ENCODE measurements around the gene MLC1. TPM values are rescaled to one million over a fixed set of nuclear protein-coding genes. Genes with fewer than 3 reads are reported as not detected.

The MLC1 gene
- total and polyA plus RNA-seq, 10 of the 15 experiments (the other 5 are each of a cell fraction or from before 2014, with no cell fraction given): 0.03 to 0.15 (median 0.07) TPM; not detected in 7

DNA sequence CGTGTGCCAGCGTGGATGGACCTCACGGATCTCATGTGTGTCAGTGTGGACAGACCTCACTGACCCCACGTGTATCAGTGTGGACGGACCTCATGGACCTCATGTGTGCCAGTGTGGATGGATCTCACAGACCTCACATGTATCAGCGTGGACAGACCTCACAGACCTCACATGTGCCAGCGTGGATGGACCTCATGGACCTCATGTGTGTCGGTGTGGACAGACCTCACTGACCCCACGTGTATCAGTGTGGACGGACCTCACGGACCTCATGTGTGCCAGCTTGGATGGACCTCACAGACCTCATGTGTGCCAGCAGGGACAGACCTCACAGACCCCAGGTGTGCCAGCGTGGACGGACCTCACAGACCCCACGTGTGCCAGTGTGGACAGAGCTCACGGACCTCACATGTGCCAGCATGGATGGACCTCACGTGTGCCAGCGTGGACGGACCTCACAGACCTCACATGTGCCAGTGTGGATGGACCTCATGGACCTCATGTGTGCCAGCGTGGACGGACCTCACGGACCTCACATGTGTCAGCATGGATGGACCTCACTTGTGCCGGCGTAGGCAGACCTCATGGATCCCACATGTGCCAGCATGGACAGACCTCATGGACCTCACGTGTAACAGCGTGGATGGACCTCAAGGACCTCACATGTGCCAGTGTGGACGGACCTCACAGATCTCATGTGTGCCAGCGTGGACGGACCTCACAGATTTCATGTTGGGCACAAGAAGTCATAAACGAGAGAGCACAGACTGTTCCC lies 45.4 kb downstream of the MLC1 start:
- in situ Hi-C loops (cut with MboI) (loop anchor here (25.0 kb wide), 1 partner anchor 703 kb away; no protein-coding TSS in a partner anchor), intact Hi-C loops (cut with micrococcal nuclease; ENCODE audit: unreplicated experiment) (no loop called here)
- 36% methylated on average over 26 of the region's 29 CpGs for WGBS (ENCODE audit: insufficient coverage, insufficient replicate concordance, low lambda C conversion rate, missing lambda C conversion rate)
- Histone ChIP-seq H4K20me1 (ENCODE audit: control insufficient read depth, insufficient read depth) (no peaks in the 10 kb centered on the region), H3K27me3 (replicated peaks in 1 of 2; ENCODE audit: control insufficient read depth in 2 of 2, insufficient read depth in 2 of 2, low read length in 1 of 2) (peaks cover 0 to 4% of the 10 kb centered on the region in 2 experiments; a peak in 1 of 4 replicates), H3K4me1 (ENCODE audit: control insufficient read depth, insufficient read depth, low read length) (no peaks in the 10 kb centered on the region), H2AFZ (ENCODE audit: control insufficient read depth, low read depth, low read length) (no peak overlapping the region), H3K27ac (ENCODE audit: control insufficient read depth, insufficient read depth) (no peak overlapping the region), H3K79me2 (ENCODE audit: control insufficient read depth, insufficient read depth, low read length) (no peaks in the 10 kb centered on the region), H3K9me3 (replicated peaks; ENCODE audit: control insufficient read depth, insufficient read depth, low read length) (no peaks in the 10 kb centered on the region; the same call in 2 of the 3 replicates), H3K4me2 (ENCODE audit: control insufficient read depth, insufficient read depth) (no peak overlapping the region), H3K9ac (ENCODE audit: control insufficient read depth, insufficient read depth, low read length) (no peak overlapping the region), H3K36me3 (ENCODE audit: control insufficient read depth in 2 of 2, insufficient read depth in 2 of 2, low read length in 1 of 2) (no peaks in the 10 kb centered on the region), H3K4me3 (no peak overlapping the region)
- DNase-seq (ENCODE audit: low read depth, low spot score) (no peak), ATAC-seq (no peak), FAIRE-seq (no peak)
- TF ChIP-seq HDGF (IDR thresholded peaks at IDR 0.05) (no peak), CBFB (IDR thresholded peaks at IDR 0.05; ENCODE audit: low read depth) (no peak), YBX1 (IDR thresholded peaks at IDR 0.05) (no peak), SREBF2 (IDR thresholded peaks at IDR 0.05; ENCODE audit: low read length) (no peak), RFX5 (IDR thresholded peaks at IDR 0.05; ENCODE audit: low read depth, low read length) (no peak), BCL11A (IDR thresholded peaks at IDR 0.05; ENCODE audit: low read depth, low read length) (no peak), HDAC6 (IDR thresholded peaks at IDR 0.05; ENCODE audit: unreplicated experiment) (no peak), SMARCA5 (IDR thresholded peaks at IDR 0.05) (no peak), RCOR1 (conservative IDR thresholded peaks at IDR 0.05; ENCODE audit: low read depth, low read length) (no peak), ASH2L (IDR thresholded peaks at IDR 0.05; ENCODE audit: borderline replicate concordance, low read depth) (no peak), ZNF24 (IDR thresholded peaks at IDR 0.05) (no peak), HDAC2 (IDR thresholded peaks at IDR 0.05) (no peak), SREBF1 (IDR thresholded peaks at IDR 0.05; ENCODE audit: low read length) (no peak), CREM (IDR thresholded peaks at IDR 0.05; ENCODE audit: low read depth) (no peak)
- TF ChIP-seq, protein P1, sequence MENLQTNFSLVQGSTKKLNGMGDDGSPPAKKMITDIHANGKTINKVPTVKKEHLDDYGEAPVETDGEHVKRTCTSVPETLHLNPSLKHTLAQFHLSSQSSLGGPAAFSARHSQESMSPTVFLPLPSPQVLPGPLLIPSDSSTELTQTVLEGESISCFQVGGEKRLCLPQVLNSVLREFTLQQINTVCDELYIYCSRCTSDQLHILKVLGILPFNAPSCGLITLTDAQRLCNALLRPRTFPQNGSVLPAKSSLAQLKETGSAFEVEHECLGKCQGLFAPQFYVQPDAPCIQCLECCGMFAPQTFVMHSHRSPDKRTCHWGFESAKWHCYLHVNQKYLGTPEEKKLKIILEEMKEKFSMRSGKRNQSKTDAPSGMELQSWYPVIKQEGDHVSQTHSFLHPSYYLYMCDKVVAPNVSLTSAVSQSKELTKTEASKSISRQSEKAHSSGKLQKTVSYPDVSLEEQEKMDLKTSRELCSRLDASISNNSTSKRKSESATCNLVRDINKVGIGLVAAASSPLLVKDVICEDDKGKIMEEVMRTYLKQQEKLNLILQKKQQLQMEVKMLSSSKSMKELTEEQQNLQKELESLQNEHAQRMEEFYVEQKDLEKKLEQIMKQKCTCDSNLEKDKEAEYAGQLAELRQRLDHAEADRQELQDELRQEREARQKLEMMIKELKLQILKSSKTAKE (IDR thresholded peaks at IDR 0.05; ENCODE audit: low read depth, poor library complexity, severe bottlenecking): no peak
- TF ChIP-seq, protein P2, sequence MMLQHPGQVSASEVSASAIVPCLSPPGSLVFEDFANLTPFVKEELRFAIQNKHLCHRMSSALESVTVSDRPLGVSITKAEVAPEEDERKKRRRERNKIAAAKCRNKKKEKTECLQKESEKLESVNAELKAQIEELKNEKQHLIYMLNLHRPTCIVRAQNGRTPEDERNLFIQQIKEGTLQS (IDR thresholded peaks at IDR 0.05; ENCODE audit: borderline replicate concordance, extremely low read depth, low read depth, low read length): no peak
- TF ChIP-seq, protein P3, sequence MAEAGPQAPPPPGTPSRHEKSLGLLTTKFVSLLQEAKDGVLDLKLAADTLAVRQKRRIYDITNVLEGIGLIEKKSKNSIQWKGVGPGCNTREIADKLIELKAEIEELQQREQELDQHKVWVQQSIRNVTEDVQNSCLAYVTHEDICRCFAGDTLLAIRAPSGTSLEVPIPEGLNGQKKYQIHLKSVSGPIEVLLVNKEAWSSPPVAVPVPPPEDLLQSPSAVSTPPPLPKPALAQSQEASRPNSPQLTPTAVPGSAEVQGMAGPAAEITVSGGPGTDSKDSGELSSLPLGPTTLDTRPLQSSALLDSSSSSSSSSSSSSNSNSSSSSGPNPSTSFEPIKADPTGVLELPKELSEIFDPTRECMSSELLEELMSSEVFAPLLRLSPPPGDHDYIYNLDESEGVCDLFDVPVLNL (IDR thresholded peaks at IDR 0.05; ENCODE audit: low read depth, low read length): no peak
- TF ChIP-seq, protein P4, sequence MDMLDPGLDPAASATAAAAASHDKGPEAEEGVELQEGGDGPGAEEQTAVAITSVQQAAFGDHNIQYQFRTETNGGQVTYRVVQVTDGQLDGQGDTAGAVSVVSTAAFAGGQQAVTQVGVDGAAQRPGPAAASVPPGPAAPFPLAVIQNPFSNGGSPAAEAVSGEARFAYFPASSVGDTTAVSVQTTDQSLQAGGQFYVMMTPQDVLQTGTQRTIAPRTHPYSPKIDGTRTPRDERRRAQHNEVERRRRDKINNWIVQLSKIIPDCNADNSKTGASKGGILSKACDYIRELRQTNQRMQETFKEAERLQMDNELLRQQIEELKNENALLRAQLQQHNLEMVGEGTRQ (IDR thresholded peaks at IDR 0.05; ENCODE audit: borderline replicate concordance, low read depth, low read length): no peak
- ChIA-PET CTCF (no interaction called here), RAD21 (ENCODE audit: unreplicated experiment) (no interaction called here), POLR2A (no interaction called here), SMC1A (ENCODE audit: uncharacterized antibody, unreplicated experiment) (no interaction called here)
- no TSS peak for BruUV-seq (replicated peaks)

All from GM12878 (cell line).